ENCODE measurements around the gene ERGIC2. TPM values are rescaled to one million over a fixed set of nuclear protein-coding genes. Genes with fewer than 3 reads are reported as not detected.

ERGIC2 gene
- total and polyA plus RNA-seq, 9 of the 15 experiments (the other 6 are each of a cell fraction or from before 2014, with no cell fraction given) = 24.1 to 180 (median 75.7) TPM

- TF ChIP-seq ATF6 (CRISPR knock-in tag; IDR thresholded peaks at IDR 0.05) = no peak
- TF ChIP-seq ZNF347 (CRISPR knock-in tag; IDR thresholded peaks at IDR 0.05; ENCODE audit: low read depth) = no peak
- TF ChIP-seq E2F8 (IDR thresholded peaks at IDR 0.05; ENCODE audit: low read depth, partially characterized antibody) = no peak
- no peak for TF ChIP-seq ZBTB8A (IDR thresholded peaks at IDR 0.05; ENCODE audit: partially characterized antibody)
Observed at GRCh38 chr12:29337325-29337724, 43.6 kb downstream of the ERGIC2 start (continued).

GRCh38 chr12:29334937-29335336, 46.0 kb downstream of the ERGIC2 start:
- no peaks in the 10 kb centered on the region for H3K9me1 ChIP-seq (ENCODE audit: control insufficient read depth, insufficient read depth, low read length)
- ChIA-PET CTCF (ENCODE audit: low intra/inter-chr PET ratio) (no interaction called here), POLR2A (no interaction called here)
- H3K27me3 ChIP-seq (ENCODE audit: control insufficient read depth in 2 of 2, insufficient read depth in 2 of 2, low read length in 2 of 2) = no peaks in the 10 kb centered on the region
- H2AFZ ChIP-seq (ENCODE audit: low read depth, low read length) = no peak overlapping the region
- DNase-seq (ENCODE audit: extremely low read depth in 1 of 4, low spot score in 3 of 4) = no peak
- no peak overlapping the region for H3K4me2 ChIP-seq (ENCODE audit: insufficient read depth, low read length)
- FAIRE-seq = no peak
- no peaks in the 10 kb centered on the region for H3K9me3 ChIP-seq (replicated peaks; ENCODE audit: control insufficient read depth, insufficient read depth, low read depth, low read length)
- H3K9ac ChIP-seq (ENCODE audit: insufficient read depth in 1 of 2, low read depth in 2 of 2, low read length in 2 of 2) = no peak overlapping the region
- no peaks in the 10 kb centered on the region for H3K4me1 ChIP-seq (replicated peaks in 1 of 2; ENCODE audit: control insufficient read depth in 2 of 2, insufficient read depth in 2 of 2, low read length in 2 of 2)
- no peak overlapping the region for H3K27ac ChIP-seq (ENCODE audit: extremely low read depth, low read depth, low read length)
- 95% methylated on average over 2 of the region's 2 CpGs for WGBS (ENCODE audit: insufficient coverage, low coverage, missing lambda C conversion rate)
- no peak overlapping the region for H3K4me3 ChIP-seq
- H3K79me2 ChIP-seq (ENCODE audit: control insufficient read depth, insufficient read depth, low read length) = no peaks in the 10 kb centered on the region
- no TSS peak for BruUV-seq (replicated peaks)
- H3K36me3 ChIP-seq (ENCODE audit: control insufficient read depth, insufficient read depth, low read length) = peaks cover 8% of the 10 kb centered on the region; the same call in 2 of the 3 replicates
- in situ Hi-C loops (cut with MboI) = no loop called here
- H4K20me1 ChIP-seq (replicated peaks; ENCODE audit: control insufficient read depth, insufficient read depth, low read length) = no peaks in the 10 kb centered on the region
- intact Hi-C loops (cut with micrococcal nuclease) = no loop called here
- no peak for ATAC-seq
- TF ChIP-seq CC2D1A (IDR thresholded peaks at IDR 0.05) (no peak), ZNF655 (CRISPR knock-in tag; IDR thresholded peaks at IDR 0.05) (no peak), CHD1 (IDR thresholded peaks at IDR 0.05; ENCODE audit: low read length) (no peak), NCOA4 (IDR thresholded peaks at IDR 0.05; ENCODE audit: partially characterized antibody) (no peak), YY1 (IDR thresholded peaks at IDR 0.05; ENCODE audit: borderline replicate concordance in 1 of 3, control insufficient read depth in 1 of 3, extremely low read depth in 1 of 3, insufficient read depth in 3 of 3, insufficient read length in 1 of 3, insufficient replicate concordance in 2 of 3, low read depth in 1 of 3, low read length in 2 of 3) (no peak)
